Esophagus squamous epithelium (tissue), 5 donors: Measurements from ENCODE around the gene SLIT1. TPM values are rescaled to one million over a fixed set of nuclear protein-coding genes. Genes with fewer than 3 reads are reported as not detected.

Experiments
- DNase-seq: peaks from one replicate; lab custom pipeline; 2025; lab: John Stamatoyannopoulos, UW
- H3K27ac ChIP-seq, 4 donors: fragments of 200-600 bp; sonication (generic); one replicate each; pipeline ENCODE4 v1.5.1; 2016 to 2019; ENCODE audit warnings: mild to moderate bottlenecking in 1 of 4
- H3K27me3 ChIP-seq, 4 donors: fragments of 200-600 bp; sonication (generic); 1 replicate in 3 of 4; 2 replicates in 1 of 4; pipeline versions ENCODE4 v1.5.1 to v1.6.0; 2017 to 2021; ENCODE audit warnings: antibody characterized with exemption in 1 of 4
- H3K36me3 ChIP-seq, 3 donors: fragments of 200-600 bp; sonication (generic); one replicate each; pipeline ENCODE4 v1.5.1; 2016 to 2019
- H3K4me1 ChIP-seq, 3 donors: fragments of 200-600 bp; sonication (generic); one replicate each; pipeline ENCODE4 v1.5.1; 2017 to 2019
- H3K4me3 ChIP-seq, 4 donors: fragments of 200-600 bp; sonication (generic); 1 replicate in 3 of 4; 2 replicates in 1 of 4; pipeline ENCODE4 v1.5.1; 2016 to 2019; ENCODE audit warnings: mild to moderate bottlenecking in 2 of 4, moderate library complexity in 1 of 4
- H3K9me3 ChIP-seq, 3 donors: fragments of 200-600 bp; sonication (generic); one replicate each; pipeline ENCODE4 v1.5.1; 2016 to 2019
- CTCF ChIP-seq, 6 experiments: fragments of 450-650 bp in 4 of 6; fragments of 200-600 bp in 2 of 6; sonication (generic) in 2 of 6; IDR thresholded peaks; one replicate each; pipeline ENCODE4 v1.5.1; 2016 to 2019; ENCODE audit warnings: antibody characterized with exemption in 6 of 6, mild to moderate bottlenecking in 4 of 6, moderate library complexity in 4 of 6
- POLR2A ChIP-seq, 4 donors: fragments of 450-650 bp; IDR thresholded peaks; one replicate each; pipeline ENCODE4 v1.6.1; 2017; ENCODE audit warnings: antibody characterized with exemption in 4 of 4, mild to moderate bottlenecking in 4 of 4, moderate library complexity in 3 of 4
- WGBS, 2 donors: methylation state at CpG; one replicate each; pipeline ENCODE4 v1.1.5; 2018; 5-methylcytosine and 5-hydroxymethylcytosine counted together
- intact Hi-C: fragments of 100-400 bp; cut with DNase I; formaldehyde crosslinking; loops from one replicate; pipeline ENCODE4 v1.15.0; 2022
- total RNA-seq, 4 donors: library from RNA; depleted of rRNA; stranded (reverse); fragments of >200 nt; gene quantifications; one replicate each; pipeline ENCODE4 v1.1.0, GENCODE V29; 2016
- donor health status: DM: yes; HTN: yes; CAD: no.

SLIT1 gene
- total RNA-seq, 4 donors from 2014 or later: not detected

GRCh38 chr10:97095701-97096260, 90.0 kb downstream of the SLIT1 start:
- WGBS, 2 donors: 40 to 50% methylated on average over 5 to 11 of the region's 11 CpGs
- H3K9me3 ChIP-seq: no peaks in the 10 kb centered on the region
- no peak overlapping the region for H3K27ac ChIP-seq
- intact Hi-C loops: no loop called here
- DNase-seq: no peak
- peaks cover 0 to 81% (median 0%) of the 10 kb centered on the region in 4 donors for H3K27me3 ChIP-seq
- H3K36me3 ChIP-seq: no peaks in the 10 kb centered on the region
- peaks cover 0 to 14% (median 0%) of the 10 kb centered on the region in 3 donors for H3K4me1 ChIP-seq
- no peak for TF ChIP-seq POLR2A (IDR thresholded peaks at IDR 0.05)
- no peak for TF ChIP-seq CTCF (IDR thresholded peaks at IDR 0.05)
- no peak overlapping the region for H3K4me3 ChIP-seq

GRCh38 chr10:97090644-97091043, 95.1 kb downstream of the SLIT1 start:
- Histone ChIP-seq H3K36me3 (no peaks in the 10 kb centered on the region), H3K4me3 (no peak overlapping the region), H3K4me1 (peaks cover 0 to 2% (median 0%) of the 10 kb centered on the region in 3 donors), H3K27me3 (peaks cover 0 to 88% (median 0%) of the 10 kb centered on the region in 4 donors), H3K9me3 (no peaks in the 10 kb centered on the region), H3K27ac (no peak overlapping the region)
- no peak for DNase-seq
- WGBS, 2 donors: 63 to 70% methylated on average over 4 to 9 of the region's 9 CpGs
- intact Hi-C loops: no loop called here
- TF ChIP-seq POLR2A (IDR thresholded peaks at IDR 0.05): no peak
- TF ChIP-seq CTCF (IDR thresholded peaks at IDR 0.05): no peak

GRCh38 chr10:97090035-97090434, 95.7 kb downstream of the SLIT1 start:
- TF ChIP-seq CTCF (IDR thresholded peaks at IDR 0.05): no peak
- TF ChIP-seq POLR2A (IDR thresholded peaks at IDR 0.05): no peak
- H3K4me1 ChIP-seq: no peaks in the 10 kb centered on the region
- intact Hi-C loops: no loop called here
- no peaks in the 10 kb centered on the region for H3K36me3 ChIP-seq
- H3K27ac ChIP-seq: no peak overlapping the region
- peaks cover 0 to 82% (median 0%) of the 10 kb centered on the region in 4 donors for H3K27me3 ChIP-seq
- H3K9me3 ChIP-seq: no peaks in the 10 kb centered on the region
- H3K4me3 ChIP-seq: no peak overlapping the region
- WGBS, 2 donors: 58 to 59% methylated on average over 5 to 9 of the region's 10 CpGs
- DNase-seq: no peak

GRCh38 chr10:97089209-97089870, 96.4 kb downstream of the SLIT1 start:
- TF ChIP-seq POLR2A (IDR thresholded peaks at IDR 0.05) (no peak), CTCF (IDR thresholded peaks at IDR 0.05) (no peak)
- DNase-seq: no peak
- H3K9me3 ChIP-seq: no peaks in the 10 kb centered on the region
- peaks cover 0 to 81% (median 0%) of the 10 kb centered on the region in 4 donors for H3K27me3 ChIP-seq
- no peaks in the 10 kb centered on the region for H3K36me3 ChIP-seq
- intact Hi-C loops: no loop called here
- WGBS, 2 donors: 27 to 30% methylated on average over 14 to 15 of the region's 15 CpGs
- H3K4me1 ChIP-seq: no peaks in the 10 kb centered on the region
- no peak overlapping the region for H3K27ac ChIP-seq
- no peak overlapping the region for H3K4me3 ChIP-seq

- no peaks in the 10 kb centered on the region for H3K36me3 ChIP-seq
- H3K4me3 ChIP-seq: no peak overlapping the region
- intact Hi-C loops: no loop called here
- H3K4me1 ChIP-seq: no peaks in the 10 kb centered on the region
- H3K27ac ChIP-seq: no peak overlapping the region
- TF ChIP-seq CTCF (IDR thresholded peaks at IDR 0.05) (no peak), POLR2A (IDR thresholded peaks at IDR 0.05) (no peak)
- 35 to 44% methylated on average over 6 to 7 of the region's 9 CpGs for WGBS, 2 donors
- no peaks in the 10 kb centered on the region for H3K9me3 ChIP-seq
- DNase-seq: no peak
- peaks cover 0 to 83% (median 0%) of the 10 kb centered on the region in 4 donors for H3K27me3 ChIP-seq
Measured at GRCh38 chr10:97087296-97087695, 98.5 kb downstream of the SLIT1 start.
